ENCODE results near the gene PEX11A.

DNA sequence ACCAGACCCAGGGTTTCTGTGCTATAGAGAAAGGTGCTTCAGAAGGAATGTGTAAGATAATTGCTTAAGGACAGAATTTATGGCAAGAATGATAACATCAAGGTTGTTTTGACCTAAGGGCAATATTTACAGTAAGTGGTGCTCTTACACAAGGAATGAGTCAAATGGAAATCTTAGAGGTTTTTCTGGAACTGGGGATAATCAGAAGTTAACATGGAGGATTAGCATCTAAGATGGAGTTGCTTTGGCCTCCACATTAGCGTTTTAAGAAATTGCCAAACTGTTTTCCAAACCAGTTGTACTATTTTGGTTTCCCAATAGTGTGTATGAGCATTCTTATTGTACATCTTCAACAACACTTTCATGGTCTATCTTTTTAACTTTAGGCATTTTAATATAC, 3.1 kb upstream of the PEX11A start:
- TF ChIP-seq PPARA (CRISPR knock-in tag; IDR thresholded peaks at IDR 0.05; ENCODE audit: borderline replicate concordance) (no peak), CSRNP3 (CRISPR knock-in tag; IDR thresholded peaks at IDR 0.05) (no peak), SNAI2 (CRISPR knock-in tag; IDR thresholded peaks at IDR 0.05) (no peak), ZC3H10 (CRISPR knock-in tag; IDR thresholded peaks at IDR 0.05) (no peak), ZFP3 (CRISPR knock-in tag; IDR thresholded peaks at IDR 0.05) (no peak)
- TF ChIP-seq, protein P1, sequence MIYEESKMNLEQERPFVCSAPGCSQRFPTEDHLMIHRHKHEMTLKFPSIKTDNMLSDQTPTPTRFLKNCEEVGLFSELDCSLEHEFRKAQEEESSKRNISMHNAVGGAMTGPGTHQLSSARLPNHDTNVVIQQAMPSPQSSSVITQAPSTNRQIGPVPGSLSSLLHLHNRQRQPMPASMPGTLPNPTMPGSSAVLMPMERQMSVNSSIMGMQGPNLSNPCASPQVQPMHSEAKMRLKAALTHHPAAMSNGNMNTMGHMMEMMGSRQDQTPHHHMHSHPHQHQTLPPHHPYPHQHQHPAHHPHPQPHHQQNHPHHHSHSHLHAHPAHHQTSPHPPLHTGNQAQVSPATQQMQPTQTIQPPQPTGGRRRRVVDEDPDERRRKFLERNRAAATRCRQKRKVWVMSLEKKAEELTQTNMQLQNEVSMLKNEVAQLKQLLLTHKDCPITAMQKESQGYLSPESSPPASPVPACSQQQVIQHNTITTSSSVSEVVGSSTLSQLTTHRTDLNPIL (CRISPR knock-in tag; IDR thresholded peaks at IDR 0.05; ENCODE audit: low read depth) = no peak

Data from SK-N-SH treated with all-trans-retinoic acid at 6 μM for 48 hours (cell line).